Testis (tissue), 3 donors: ENCODE measurements around the gene IGFBP2. TPM values are rescaled to one million over a fixed set of nuclear protein-coding genes. Genes with fewer than 3 reads are reported as not detected.

ENCODE experiments used
- DNase-seq: peaks from one replicate; pipeline ENCODE4 v3.0.0-alpha.2; 2019
- H3K27ac ChIP-seq, 2 donors: fragments of 200-600 bp; sonication (generic); one replicate each; pipeline ENCODE4 v1.5.1; 2019
- H3K27me3 ChIP-seq: fragments of 200-600 bp; sonication (generic); one replicate; pipeline ENCODE4 v1.5.1; 2019
- H3K36me3 ChIP-seq: fragments of 200-600 bp; sonication (generic); one replicate; pipeline ENCODE4 v1.5.1; 2017; ENCODE audit warnings: low read depth; ENCODE audit errors: missing control alignments
- H3K4me1 ChIP-seq: fragments of 200-600 bp; sonication (generic); one replicate; pipeline ENCODE4 v1.5.1; 2019
- H3K4me3 ChIP-seq, 2 donors: fragments of 200-600 bp; sonication (generic); one replicate each; pipeline ENCODE4 v1.5.1; 2017 to 2019
- H3K9me3 ChIP-seq: fragments of 200-600 bp; sonication (generic); one replicate; pipeline ENCODE4 v1.5.1; 2017
- POLR2A ChIP-seq: fragments of 450-650 bp; IDR thresholded peaks from one replicate; pipeline ENCODE4 v1.6.1; 2017; ENCODE audit warnings: antibody characterized with exemption, mild to moderate bottlenecking, moderate library complexity
- WGBS, 2 donors: methylation state at CpG; one replicate each; pipeline ENCODE4 v1.1.5; 2018; 5-methylcytosine and 5-hydroxymethylcytosine counted together
- intact Hi-C: fragments of 100-400 bp; cut with DNase I; formaldehyde crosslinking; loops from one replicate; pipeline ENCODE4 v1.15.1; 2023; ENCODE audit warnings: low total_unique reads
- polyA plus RNA-seq: library from polyadenylated mRNA; stranded (reverse); fragments of 350-450 nt; fragmentation: Illumina TruSeq; extraction: RNeasy Lipid Tissue Mini Kit (QIAGEN cat#74804); gene quantifications from one replicate; pipeline ENCODE4 v1.2.3, GENCODE V29; 2014; ENCODE audit warnings: low read depth, low replicate concordance; ENCODE audit not compliant: insufficient read depth
- total RNA-seq, 2 donors: library from RNA; depleted of rRNA; stranded (reverse); fragments of >200 nt; gene quantifications; one replicate each; pipeline ENCODE4 v1.2.3, GENCODE V29; 2016
- TF ChIP-seq, protein P1 (sequence below), 3 experiments: fragments of 450-650 bp in 2 of 3; fragments of 200-600 bp in 1 of 3; sonication (generic) in 1 of 3; IDR thresholded peaks; one replicate each; pipeline ENCODE4 v1.5.1; 2016 to 2019; ENCODE audit warnings: antibody characterized with exemption in 3 of 3, mild to moderate bottlenecking in 2 of 3, moderate library complexity in 1 of 3

The IGFBP2 gene
- total and polyA plus RNA-seq, 3 donors from 2014 or later, result 100 to 180 (median 118) TPM

DNA sequence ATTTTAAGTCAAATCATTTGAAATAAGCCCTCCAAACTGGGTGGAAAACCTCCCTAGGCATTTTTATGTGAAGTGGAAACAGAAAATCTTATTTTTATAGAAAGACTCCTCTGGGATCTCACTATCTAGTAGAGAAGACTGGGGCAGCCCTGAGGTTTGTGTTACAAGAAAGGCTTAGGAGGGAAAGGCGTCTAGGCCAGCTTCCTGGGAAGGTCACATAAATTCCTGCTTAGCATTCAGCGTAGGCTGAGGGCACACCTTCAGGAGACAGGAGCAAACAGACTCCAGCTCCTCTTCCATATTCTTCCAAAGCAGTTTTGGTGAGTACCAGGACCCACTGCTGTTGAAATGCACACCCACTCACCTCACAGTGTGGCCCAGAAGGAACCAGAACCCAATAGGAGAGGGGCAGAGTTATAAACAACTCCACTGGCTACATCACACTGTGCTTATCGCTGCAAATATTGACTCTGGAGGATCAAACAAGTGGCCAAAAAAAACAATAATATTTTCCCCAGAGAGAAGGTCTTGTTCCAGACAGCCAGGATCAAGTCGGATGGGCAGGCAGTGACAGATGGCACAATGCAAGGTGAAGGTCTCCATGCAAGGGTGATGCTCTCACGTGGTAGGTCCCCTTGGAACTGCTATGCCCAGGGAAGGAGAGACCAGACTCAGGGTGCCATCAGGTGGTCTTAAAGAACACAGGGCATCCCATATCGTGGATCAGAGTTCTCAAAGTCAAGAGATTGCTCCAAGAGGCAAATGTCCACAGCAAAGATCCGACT, 17.7 kb upstream of the IGFBP2 start:
- H3K9me3 ChIP-seq, result no peaks in the 10 kb centered on the region
- DNase-seq, result no peak
- TF ChIP-seq, protein P1, sequence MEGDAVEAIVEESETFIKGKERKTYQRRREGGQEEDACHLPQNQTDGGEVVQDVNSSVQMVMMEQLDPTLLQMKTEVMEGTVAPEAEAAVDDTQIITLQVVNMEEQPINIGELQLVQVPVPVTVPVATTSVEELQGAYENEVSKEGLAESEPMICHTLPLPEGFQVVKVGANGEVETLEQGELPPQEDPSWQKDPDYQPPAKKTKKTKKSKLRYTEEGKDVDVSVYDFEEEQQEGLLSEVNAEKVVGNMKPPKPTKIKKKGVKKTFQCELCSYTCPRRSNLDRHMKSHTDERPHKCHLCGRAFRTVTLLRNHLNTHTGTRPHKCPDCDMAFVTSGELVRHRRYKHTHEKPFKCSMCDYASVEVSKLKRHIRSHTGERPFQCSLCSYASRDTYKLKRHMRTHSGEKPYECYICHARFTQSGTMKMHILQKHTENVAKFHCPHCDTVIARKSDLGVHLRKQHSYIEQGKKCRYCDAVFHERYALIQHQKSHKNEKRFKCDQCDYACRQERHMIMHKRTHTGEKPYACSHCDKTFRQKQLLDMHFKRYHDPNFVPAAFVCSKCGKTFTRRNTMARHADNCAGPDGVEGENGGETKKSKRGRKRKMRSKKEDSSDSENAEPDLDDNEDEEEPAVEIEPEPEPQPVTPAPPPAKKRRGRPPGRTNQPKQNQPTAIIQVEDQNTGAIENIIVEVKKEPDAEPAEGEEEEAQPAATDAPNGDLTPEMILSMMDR (IDR thresholded peaks at IDR 0.05), result no peak
- TF ChIP-seq POLR2A, result no peak
- intact Hi-C loops, result no loop called here
- no peak overlapping the region for H3K4me3 ChIP-seq
- no peaks in the 10 kb centered on the region for H3K27me3 ChIP-seq
- H3K27ac ChIP-seq, result no peak overlapping the region
- H3K36me3 ChIP-seq, result no peaks in the 10 kb centered on the region
- no peaks in the 10 kb centered on the region for H3K4me1 ChIP-seq
- 74 to 79% methylated on average over 7 of the region's 7 CpGs for WGBS, 2 donors

DNA sequence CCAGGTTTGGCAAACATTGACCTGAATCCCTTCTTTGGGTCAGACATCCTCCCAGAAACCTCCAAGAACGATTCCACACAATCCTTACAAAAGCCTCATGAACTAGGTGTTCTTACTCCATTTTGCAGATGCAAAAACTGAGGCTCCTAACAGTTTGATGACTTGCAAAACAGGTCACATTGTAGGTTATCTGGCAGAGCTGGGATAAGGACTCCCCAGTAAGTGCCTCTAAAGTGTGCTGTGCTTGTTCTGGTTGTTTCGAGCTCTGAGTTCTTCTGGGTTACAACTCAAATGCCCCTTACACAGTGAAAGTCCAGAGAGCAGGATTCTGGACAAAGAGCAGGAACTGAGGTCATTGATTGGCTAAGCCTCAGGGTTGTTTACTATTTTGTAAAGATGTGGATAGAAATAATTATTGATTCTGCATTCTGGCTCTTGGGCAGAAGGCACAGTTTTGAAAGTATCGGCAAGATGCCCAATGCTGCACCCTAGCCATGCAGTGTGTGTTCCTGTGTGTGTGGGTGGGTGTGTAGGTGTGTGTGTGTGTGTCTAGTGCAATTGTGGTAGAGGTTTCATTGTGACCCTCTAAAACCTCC, 17.0 kb upstream of the IGFBP2 start:
- intact Hi-C loops, result no loop called here
- 80 to 93% methylated on average over 3 of the region's 3 CpGs for WGBS, 2 donors
- H3K4me1 ChIP-seq, result no peaks in the 10 kb centered on the region

DNA sequence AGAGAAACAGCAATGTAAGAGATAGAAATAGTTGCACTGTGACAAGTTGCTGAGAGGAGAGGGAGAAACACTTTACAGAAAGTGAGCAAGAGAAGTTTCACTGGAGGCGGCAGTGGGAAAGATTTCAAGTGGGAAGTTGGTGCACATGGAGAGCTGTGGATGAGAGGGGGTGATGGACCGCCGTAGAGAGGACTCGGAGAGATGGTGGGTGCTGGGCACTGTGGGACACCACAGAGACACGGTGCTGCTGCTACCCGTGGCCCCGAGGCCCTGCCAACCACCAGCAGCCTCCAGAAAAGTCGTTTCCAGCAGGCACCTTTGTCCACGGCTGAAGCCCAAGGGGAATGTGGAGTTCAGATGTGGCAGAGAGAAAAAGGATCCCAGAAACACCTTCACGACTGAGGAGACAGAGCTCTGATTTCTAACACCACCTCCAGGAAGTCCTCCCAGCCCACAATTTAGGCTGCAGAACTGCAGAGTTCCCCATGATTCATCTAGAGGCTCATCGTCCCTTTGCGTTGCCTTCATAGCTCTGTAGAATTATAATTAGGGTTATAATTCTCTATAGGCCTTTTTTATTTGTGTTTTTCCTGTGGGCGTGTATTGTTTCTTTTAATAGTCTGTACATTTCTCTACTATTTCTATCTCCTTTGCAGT, 15.9 kb upstream of the IGFBP2 start:
- Histone ChIP-seq H3K27me3 (no peaks in the 10 kb centered on the region), H3K9me3 (no peaks in the 10 kb centered on the region), H3K4me1 (no peaks in the 10 kb centered on the region), H3K4me3 (no peak overlapping the region), H3K36me3 (no peaks in the 10 kb centered on the region), H3K27ac (no peak overlapping the region)
- 88 to 90% methylated on average over 13 of the region's 13 CpGs for WGBS, 2 donors
- intact Hi-C loops, result no loop called here
- no peak for TF ChIP-seq POLR2A
- TF ChIP-seq, protein P1 (IDR thresholded peaks at IDR 0.05), result no peak
- no peak for DNase-seq

More for the DNA sequence above, 17.0 kb upstream of the IGFBP2 start:
- Histone ChIP-seq H3K4me3 (no peak overlapping the region), H3K36me3 (no peaks in the 10 kb centered on the region), H3K27ac (no peak overlapping the region), H3K27me3 (no peaks in the 10 kb centered on the region), H3K9me3 (no peaks in the 10 kb centered on the region)
- no peak for TF ChIP-seq POLR2A
- TF ChIP-seq, protein P1 (IDR thresholded peaks at IDR 0.05), result no peak
- no peak for DNase-seq

DNA sequence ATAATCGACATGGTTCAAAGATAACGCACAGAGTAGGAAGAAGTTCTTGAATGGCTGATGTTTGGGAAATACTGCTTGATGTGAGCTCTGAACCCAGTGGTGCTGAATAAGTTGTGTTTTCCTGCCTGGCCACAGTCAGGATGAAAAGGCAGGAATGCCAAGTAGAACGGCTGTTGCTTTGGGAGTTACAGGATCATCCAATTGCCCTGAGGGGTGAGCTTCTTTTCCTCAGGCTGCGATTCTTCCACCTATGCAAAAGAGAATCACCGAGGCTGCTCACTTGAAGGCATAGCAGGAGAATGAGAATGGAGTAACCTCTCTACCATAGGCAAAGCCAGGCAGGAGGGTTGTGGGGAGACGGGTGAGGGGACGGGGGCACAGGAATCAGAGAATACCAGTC, 14.4 kb upstream of the IGFBP2 start:
- no peaks in the 10 kb centered on the region for H3K36me3 ChIP-seq
- no peaks in the 10 kb centered on the region for H3K9me3 ChIP-seq
- no peak overlapping the region for H3K27ac ChIP-seq
- intact Hi-C loops, result no loop called here
- no peak overlapping the region for H3K4me3 ChIP-seq
- no peak for DNase-seq
- no peaks in the 10 kb centered on the region for H3K4me1 ChIP-seq
- no peaks in the 10 kb centered on the region for H3K27me3 ChIP-seq
- 84 to 91% methylated on average over 7 of the region's 7 CpGs for WGBS, 2 donors
- TF ChIP-seq, protein P1 (IDR thresholded peaks at IDR 0.05), result no peak
- no peak for TF ChIP-seq POLR2A
